ENCODE results near the gene HESX1. TPM values are rescaled to one million over a fixed set of nuclear protein-coding genes. Genes with fewer than 3 reads are reported as not detected.

HESX1 gene
- total and polyA plus RNA-seq, 2 of the 13 experiments (the other 11 are each of a cell fraction or from before 2014, with no cell fraction given): 0.57 to 0.75 TPM

GRCh38 chr3:57154470-57155309 lies 45.1 kb downstream of the HESX1 start:
- Histone ChIP-seq H3K4me3 (replicated peaks in 1 of 3; ENCODE audit: insufficient read depth in 1 of 3, low read depth in 2 of 3, low read length in 3 of 3) (no peak overlapping the region), H3K9me3 (ENCODE audit: low read length) (no peaks in the 10 kb centered on the region), H3K4me1 (ENCODE audit: insufficient read depth, low read length) (peaks cover 10% of the 10 kb centered on the region), H3K36me3 (replicated peaks in 1 of 2; ENCODE audit: control insufficient read depth in 1 of 2, insufficient read depth in 2 of 2, low read length in 2 of 2) (no peaks in the 10 kb centered on the region), H3K27ac (ENCODE audit: extremely low read length, insufficient read depth, low read length) (no peak overlapping the region), H3K9ac (ENCODE audit: insufficient read depth, low read depth, low read length) (no peak overlapping the region), H4K20me1 (ENCODE audit: insufficient read depth, low read length) (no peaks in the 10 kb centered on the region), H3K27me3 (ENCODE audit: control insufficient read depth in 1 of 2, insufficient read depth in 2 of 2, low read length in 2 of 2) (peaks cover 1 to 42% of the 10 kb centered on the region in 2 experiments), H3K79me2 (ENCODE audit: insufficient read depth, low read length) (no peaks in the 10 kb centered on the region), H3K4me2 (ENCODE audit: low read depth, low read length) (no peak overlapping the region), H2AFZ (ENCODE audit: low read length) (no peak overlapping the region)
- ATAC-seq (no peak), DNase-seq (ENCODE audit: low spot score) (no peak), FAIRE-seq (no peak)
- ChIA-PET POLR2A (no interaction called here), CTCF (ENCODE audit: low intra/inter-chr PET ratio, low total read pairs) (no interaction called here)
- in situ Hi-C loops (cut with HindIII; ENCODE audit: extremely low pct_ligation_motif_present, low pct_unique_long_range_greater_than_20kb): no loop called here
- 43% methylated on average over 15 of the region's 15 CpGs for WGBS (ENCODE audit: low lambda C conversion rate)
- BruUV-seq (replicated peaks): no TSS peak
- TF ChIP-seq ZNF619 (CRISPR knock-in tag; IDR thresholded peaks at IDR 0.05): no peak
- TF ChIP-seq ZNF703 (CRISPR knock-in tag; IDR thresholded peaks at IDR 0.05; ENCODE audit: borderline replicate concordance): no peak
- no peak for TF ChIP-seq ZNF225 (CRISPR knock-in tag; IDR thresholded peaks at IDR 0.05)
- no peak for TF ChIP-seq EP300 (IDR thresholded peaks at IDR 0.05; ENCODE audit: low read depth in 2 of 2, low read length in 2 of 2)
- TF ChIP-seq EP300 (CRISPR knock-in tag; IDR thresholded peaks at IDR 0.05; ENCODE audit: borderline replicate concordance): no peak
- TF ChIP-seq LBX2 (CRISPR knock-in tag; IDR thresholded peaks at IDR 0.05; ENCODE audit: borderline replicate concordance): no peak
- no peak for TF ChIP-seq THAP11 (CRISPR knock-in tag; IDR thresholded peaks at IDR 0.05)
- no peak for TF ChIP-seq HOXA3 (CRISPR knock-in tag; IDR thresholded peaks at IDR 0.05)
- no peak for TF ChIP-seq POLR2AphosphoS2 (IDR thresholded peaks at IDR 0.05; ENCODE audit: low read depth, low read length)
- no peak for TF ChIP-seq ZNF574 (CRISPR knock-in tag; IDR thresholded peaks at IDR 0.05)
- intact Hi-C loops (cut with micrococcal nuclease; ENCODE audit: unreplicated experiment): no loop called here
